WTC11 (cell line): Measurements from ENCODE around the gene MYH16. TPM values are rescaled to one million over a fixed set of nuclear protein-coding genes. Genes with fewer than 3 reads are reported as not detected.

Source experiments
- ATAC-seq: fragments of 200-7000 bp; cut with Tn5 transposase; 2 replicates; pipeline ENCODE4 v1.10.0; 2021; ENCODE audit warnings: mild to moderate bottlenecking, moderate library complexity
- CTCF ChIA-PET: fragments of 300-600 bp; sonication (Branson Sonifier 250); formaldehyde crosslinking; loops from one replicate; lab custom pipeline; 2021; ENCODE audit warnings: antibody characterized with exemption; lab: Charles Lee
- POLR2A ChIA-PET: fragments of 350-600 bp; sonication (Branson Sonifier 250); formaldehyde crosslinking; loops from one replicate; lab custom pipeline; 2021; ENCODE audit warnings: antibody characterized with exemption; lab: Charles Lee
- DNase-seq: peaks from one replicate; pipeline ENCODE4 v3.0.0; 2021; ENCODE audit warnings: low spot score
- H3K27ac Mint-ChIP-seq: 2 replicates; pipeline ENCODE4 v1.8.0; 2021; ENCODE audit warnings: mixed read lengths
- H3K27me3 Mint-ChIP-seq: 2 replicates; pipeline ENCODE4 v1.8.0; 2021; ENCODE audit warnings: low read depth, mild to moderate bottlenecking, moderate library complexity, mixed read lengths
- H3K36me3 Mint-ChIP-seq: 2 replicates; pipeline ENCODE4 v1.8.0; 2021; ENCODE audit warnings: mixed read lengths
- H3K4me1 Mint-ChIP-seq: 2 replicates; pipeline ENCODE4 v1.8.0; 2022; ENCODE audit warnings: mixed read lengths
- H3K4me3 Mint-ChIP-seq: 2 replicates; pipeline ENCODE4 v1.8.0; 2021; ENCODE audit warnings: mild to moderate bottlenecking, moderate library complexity, mixed read lengths
- H3K9me3 Mint-ChIP-seq: 2 replicates; pipeline ENCODE4 v1.8.0; 2021; ENCODE audit warnings: mixed read lengths
- AR ChIP-seq: fragments of 250-450 bp; sonication (Bioruptor Pico); IDR thresholded peaks from 2 replicates; pipeline ENCODE4 v1.9.0; 2021; ENCODE audit warnings: mild to moderate bottlenecking
- ATF3 ChIP-seq: sonication (generic); formaldehyde crosslinking; conservative IDR thresholded peaks from 2 replicates; pipeline ENCODE4 v1.8.1; 2022; ENCODE audit warnings: mild to moderate bottlenecking, missing genetic modification reagents
- E2F4 ChIP-seq: sonication (generic); formaldehyde crosslinking; IDR thresholded peaks from 2 replicates; pipeline ENCODE4 v1.8.1; 2022; ENCODE audit warnings: low read depth, mild to moderate bottlenecking, moderate library complexity, missing genetic modification reagents, borderline replicate concordance
- ELF4 ChIP-seq: sonication (generic); formaldehyde crosslinking; IDR thresholded peaks from 2 replicates; pipeline ENCODE4 v1.8.1; 2022; ENCODE audit warnings: low read depth, mild to moderate bottlenecking, moderate library complexity, missing genetic modification reagents
- HMGA2 ChIP-seq: fragments of 250-450 bp; sonication (Bioruptor Pico); IDR thresholded peaks from 2 replicates; pipeline ENCODE4 v1.4.0; 2021; ENCODE audit warnings: mild to moderate bottlenecking, moderate library complexity
- IRF2 ChIP-seq: sonication (generic); formaldehyde crosslinking; IDR thresholded peaks from 2 replicates; pipeline ENCODE4 v1.8.0; 2022; ENCODE audit warnings: low read depth, missing genetic modification reagents, borderline replicate concordance
- JAZF1 ChIP-seq: fragments of 250-450 bp; sonication (Bioruptor Pico); IDR thresholded peaks from 2 replicates; pipeline ENCODE4 v1.9.0; 2021; ENCODE audit warnings: moderate library complexity, mild to moderate bottlenecking, inconsistent platforms
- JUN ChIP-seq: sonication (generic); formaldehyde crosslinking; IDR thresholded peaks from 2 replicates; pipeline ENCODE4 v1.8.0; 2023; ENCODE audit warnings: mild to moderate bottlenecking, missing genetic modification reagents
- KAT7 ChIP-seq: sonication (generic); formaldehyde crosslinking; IDR thresholded peaks from 2 replicates; pipeline ENCODE4 v1.8.1; 2023; ENCODE audit warnings: missing genetic modification reagents, mild to moderate bottlenecking, borderline replicate concordance
- NFATC4 ChIP-seq: fragments of 250-450 bp; sonication (Bioruptor Pico); IDR thresholded peaks from 2 replicates; pipeline ENCODE4 v1.9.0; 2021; ENCODE audit warnings: mild to moderate bottlenecking
- TCF7 ChIP-seq: sonication (generic); formaldehyde crosslinking; IDR thresholded peaks from 2 replicates; pipeline ENCODE4 v1.8.0; 2022; ENCODE audit warnings: mild to moderate bottlenecking, low read depth, missing genetic modification reagents, moderate library complexity
- ZNF219 ChIP-seq: sonication (generic); formaldehyde crosslinking; IDR thresholded peaks from 2 replicates; pipeline ENCODE4 v1.8.0; 2023; ENCODE audit warnings: missing genetic modification reagents, mild to moderate bottlenecking, borderline replicate concordance
- ZNF263 ChIP-seq: sonication (generic); formaldehyde crosslinking; IDR thresholded peaks from 2 replicates; pipeline ENCODE4 v1.8.1; 2022; ENCODE audit warnings: low read depth, mild to moderate bottlenecking, moderate library complexity, missing genetic modification reagents
- ZSCAN18 ChIP-seq: fragments of 250-450 bp; sonication (Bioruptor Pico); IDR thresholded peaks from 2 replicates; pipeline ENCODE4 v2.1.2; 2022; ENCODE audit warnings: mild to moderate bottlenecking, moderate library complexity
- total RNA-seq: library from RNA; stranded (reverse); gene quantifications from 3 replicates; pipeline ENCODE4 v1.2.3, GENCODE V29; 2021
- TF ChIP-seq, protein P1 (sequence below): sonication (generic); formaldehyde crosslinking; IDR thresholded peaks from 2 replicates; pipeline ENCODE4 v1.8.0; 2022; ENCODE audit warnings: mild to moderate bottlenecking, missing genetic modification reagents
- TF ChIP-seq, protein P2 (sequence below): fragments of 250-450 bp; sonication (Bioruptor Pico); IDR thresholded peaks from 2 replicates; pipeline ENCODE4 v1.9.0; 2021; ENCODE audit warnings: mild to moderate bottlenecking, borderline replicate concordance

MYH16 gene
- total RNA-seq, 1 experiment from 2014 or later = not detected

GRCh38 chr7:99253369-99253768 is 19.3 kb upstream of the MYH16 start:
- TF ChIP-seq E2F4 (CRISPR knock-in tag) (no peak), ELF4 (CRISPR knock-in tag) (no peak), IRF2 (CRISPR knock-in tag) (no peak), ZSCAN18 (CRISPR knock-in tag) (no peak), AR (CRISPR knock-in tag) (no peak), TCF7 (CRISPR knock-in tag) (no peak), JUN (no peak), JAZF1 (CRISPR knock-in tag) (no peak), ZNF219 (CRISPR knock-in tag) (no peak), ZNF263 (CRISPR knock-in tag) (no peak), NFATC4 (CRISPR knock-in tag) (no peak), ATF3 (no peak), KAT7 (CRISPR knock-in tag) (no peak), HMGA2 (CRISPR knock-in tag) (no peak)
- TF ChIP-seq, protein P1, sequence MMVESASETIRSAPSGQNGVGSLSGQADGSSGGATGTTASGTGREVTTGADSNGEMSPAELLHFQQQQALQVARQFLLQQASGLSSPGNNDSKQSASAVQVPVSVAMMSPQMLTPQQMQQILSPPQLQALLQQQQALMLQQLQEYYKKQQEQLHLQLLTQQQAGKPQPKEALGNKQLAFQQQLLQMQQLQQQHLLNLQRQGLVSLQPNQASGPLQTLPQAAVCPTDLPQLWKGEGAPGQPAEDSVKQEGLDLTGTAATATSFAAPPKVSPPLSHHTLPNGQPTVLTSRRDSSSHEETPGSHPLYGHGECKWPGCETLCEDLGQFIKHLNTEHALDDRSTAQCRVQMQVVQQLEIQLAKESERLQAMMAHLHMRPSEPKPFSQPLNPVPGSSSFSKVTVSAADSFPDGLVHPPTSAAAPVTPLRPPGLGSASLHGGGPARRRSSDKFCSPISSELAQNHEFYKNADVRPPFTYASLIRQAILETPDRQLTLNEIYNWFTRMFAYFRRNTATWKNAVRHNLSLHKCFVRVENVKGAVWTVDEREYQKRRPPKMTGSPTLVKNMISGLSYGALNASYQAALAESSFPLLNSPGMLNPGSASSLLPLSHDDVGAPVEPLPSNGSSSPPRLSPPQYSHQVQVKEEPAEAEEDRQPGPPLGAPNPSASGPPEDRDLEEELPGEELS (CRISPR knock-in tag) = no peak
- TF ChIP-seq, protein P2, sequence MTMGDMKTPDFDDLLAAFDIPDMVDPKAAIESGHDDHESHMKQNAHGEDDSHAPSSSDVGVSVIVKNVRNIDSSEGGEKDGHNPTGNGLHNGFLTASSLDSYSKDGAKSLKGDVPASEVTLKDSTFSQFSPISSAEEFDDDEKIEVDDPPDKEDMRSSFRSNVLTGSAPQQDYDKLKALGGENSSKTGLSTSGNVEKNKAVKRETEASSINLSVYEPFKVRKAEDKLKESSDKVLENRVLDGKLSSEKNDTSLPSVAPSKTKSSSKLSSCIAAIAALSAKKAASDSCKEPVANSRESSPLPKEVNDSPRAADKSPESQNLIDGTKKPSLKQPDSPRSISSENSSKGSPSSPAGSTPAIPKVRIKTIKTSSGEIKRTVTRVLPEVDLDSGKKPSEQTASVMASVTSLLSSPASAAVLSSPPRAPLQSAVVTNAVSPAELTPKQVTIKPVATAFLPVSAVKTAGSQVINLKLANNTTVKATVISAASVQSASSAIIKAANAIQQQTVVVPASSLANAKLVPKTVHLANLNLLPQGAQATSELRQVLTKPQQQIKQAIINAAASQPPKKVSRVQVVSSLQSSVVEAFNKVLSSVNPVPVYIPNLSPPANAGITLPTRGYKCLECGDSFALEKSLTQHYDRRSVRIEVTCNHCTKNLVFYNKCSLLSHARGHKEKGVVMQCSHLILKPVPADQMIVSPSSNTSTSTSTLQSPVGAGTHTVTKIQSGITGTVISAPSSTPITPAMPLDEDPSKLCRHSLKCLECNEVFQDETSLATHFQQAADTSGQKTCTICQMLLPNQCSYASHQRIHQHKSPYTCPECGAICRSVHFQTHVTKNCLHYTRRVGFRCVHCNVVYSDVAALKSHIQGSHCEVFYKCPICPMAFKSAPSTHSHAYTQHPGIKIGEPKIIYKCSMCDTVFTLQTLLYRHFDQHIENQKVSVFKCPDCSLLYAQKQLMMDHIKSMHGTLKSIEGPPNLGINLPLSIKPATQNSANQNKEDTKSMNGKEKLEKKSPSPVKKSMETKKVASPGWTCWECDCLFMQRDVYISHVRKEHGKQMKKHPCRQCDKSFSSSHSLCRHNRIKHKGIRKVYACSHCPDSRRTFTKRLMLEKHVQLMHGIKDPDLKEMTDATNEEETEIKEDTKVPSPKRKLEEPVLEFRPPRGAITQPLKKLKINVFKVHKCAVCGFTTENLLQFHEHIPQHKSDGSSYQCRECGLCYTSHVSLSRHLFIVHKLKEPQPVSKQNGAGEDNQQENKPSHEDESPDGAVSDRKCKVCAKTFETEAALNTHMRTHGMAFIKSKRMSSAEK (CRISPR knock-in tag) = no peak
- Mint-ChIP-seq H3K27ac (no peak overlapping the region), H3K4me3 (no peak overlapping the region), H3K36me3 (no peaks in the 10 kb centered on the region), H3K9me3 (no peaks in the 10 kb centered on the region), H3K4me1 (peaks cover 10% of the 10 kb centered on the region), H3K27me3 (no peaks in the 10 kb centered on the region; the same call in 1 of the 2 replicates)
- ChIA-PET POLR2A (no interaction called here), CTCF (no interaction called here)
- no peak for ATAC-seq
- no peak for DNase-seq
